Pons (tissue), 1 donor: ENCODE measurements around the gene TMEM132A.
A peak's percentile ranks its signal among the peaks of the same experiment; 100 is the strongest.

Experiments used
- DNase-seq: peaks from one replicate; pipeline ENCODE4 v3.0.0-alpha.2; 2016; ENCODE audit warnings: low spot score

Gene TMEM132A

DNA sequence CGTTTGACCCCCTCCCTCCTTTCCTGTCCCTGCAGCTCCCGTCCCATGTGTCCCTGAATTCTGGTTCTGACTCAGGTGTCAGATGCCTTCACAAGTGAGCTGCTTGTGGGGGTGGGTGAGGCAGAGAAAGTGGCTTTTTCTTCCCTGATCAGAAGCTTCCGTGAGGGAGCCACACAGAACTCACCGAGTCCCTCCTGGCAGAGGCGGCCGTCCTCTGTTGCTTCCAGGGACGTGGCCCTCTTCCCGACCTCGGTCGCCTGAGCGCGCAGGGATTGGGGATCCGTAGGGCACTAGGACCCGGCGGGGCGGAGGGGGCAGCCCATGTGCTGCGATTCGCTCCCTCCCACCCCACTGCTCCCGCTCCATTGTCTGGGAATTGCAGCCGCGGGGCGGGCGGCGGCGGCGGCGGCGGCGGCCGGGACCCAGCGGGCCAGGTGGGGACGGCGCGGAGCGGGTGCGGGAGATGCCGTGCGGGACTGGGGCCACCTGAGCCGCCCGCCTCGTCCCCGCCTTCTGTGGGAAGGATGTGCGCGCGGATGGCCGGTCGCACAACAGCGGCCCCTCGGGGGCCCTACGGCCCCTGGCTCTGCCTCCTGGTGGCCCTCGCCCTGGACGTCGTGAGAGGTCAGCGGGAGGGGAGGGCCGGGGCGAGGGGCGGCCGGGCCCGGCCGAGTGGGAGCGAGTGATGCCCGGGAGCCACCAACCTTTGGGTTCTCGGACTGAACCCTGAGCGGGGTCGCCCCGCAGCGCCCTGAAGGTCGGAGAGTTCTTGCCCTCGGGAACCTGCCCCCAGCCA is at the start of gene TMEM132A:
Gene TMEM132A (plus strand): TSS at position 351 of the 796 bp plus-strand sequence. CDS start 174 bp downstream, at position 525.
- DNase-seq: peak; percentile 46

DNA sequence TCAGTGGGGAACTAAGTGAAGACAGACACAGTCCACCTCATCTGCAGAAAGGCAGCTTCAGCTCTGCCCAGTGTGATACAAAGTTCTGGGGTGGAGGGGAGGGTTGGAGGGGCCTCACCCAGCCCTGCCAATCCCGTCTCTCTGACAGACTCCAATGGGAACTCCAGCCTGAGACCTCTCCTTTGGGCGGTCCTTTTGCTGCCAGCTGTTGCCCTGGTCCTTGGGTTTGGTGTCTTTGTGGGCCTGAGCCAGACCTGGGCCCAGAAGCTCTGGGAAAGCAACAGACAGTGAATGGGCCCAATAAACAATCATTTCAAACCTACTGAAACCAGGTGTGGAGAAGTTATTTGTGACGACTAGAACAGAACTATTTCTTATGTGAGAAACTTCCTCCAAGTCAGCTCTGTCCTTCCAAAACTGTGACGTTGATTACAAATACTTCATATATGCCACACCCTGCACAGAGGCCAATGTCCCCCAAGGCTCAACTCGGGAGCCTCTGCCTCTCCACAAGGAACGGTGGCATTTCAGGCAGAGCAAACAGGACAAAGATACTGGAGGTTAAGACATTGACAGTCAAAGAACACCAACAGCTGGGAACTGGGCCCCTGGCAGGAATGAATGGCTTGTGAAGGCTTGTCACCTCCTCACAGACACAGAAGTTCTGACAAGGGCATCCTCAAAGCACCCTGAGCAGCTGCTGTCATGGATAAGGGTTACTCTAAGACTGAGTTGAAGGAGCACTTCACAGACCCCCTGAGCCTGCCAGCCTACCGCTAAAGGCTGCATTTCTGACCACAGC is 48.7 kb upstream of the TMEM132A start:
- DNase-seq: no peak

GRCh38 chr11:60876168-60876485 is 48.1 kb upstream of the TMEM132A start:
- DNase-seq: no peak

DNA sequence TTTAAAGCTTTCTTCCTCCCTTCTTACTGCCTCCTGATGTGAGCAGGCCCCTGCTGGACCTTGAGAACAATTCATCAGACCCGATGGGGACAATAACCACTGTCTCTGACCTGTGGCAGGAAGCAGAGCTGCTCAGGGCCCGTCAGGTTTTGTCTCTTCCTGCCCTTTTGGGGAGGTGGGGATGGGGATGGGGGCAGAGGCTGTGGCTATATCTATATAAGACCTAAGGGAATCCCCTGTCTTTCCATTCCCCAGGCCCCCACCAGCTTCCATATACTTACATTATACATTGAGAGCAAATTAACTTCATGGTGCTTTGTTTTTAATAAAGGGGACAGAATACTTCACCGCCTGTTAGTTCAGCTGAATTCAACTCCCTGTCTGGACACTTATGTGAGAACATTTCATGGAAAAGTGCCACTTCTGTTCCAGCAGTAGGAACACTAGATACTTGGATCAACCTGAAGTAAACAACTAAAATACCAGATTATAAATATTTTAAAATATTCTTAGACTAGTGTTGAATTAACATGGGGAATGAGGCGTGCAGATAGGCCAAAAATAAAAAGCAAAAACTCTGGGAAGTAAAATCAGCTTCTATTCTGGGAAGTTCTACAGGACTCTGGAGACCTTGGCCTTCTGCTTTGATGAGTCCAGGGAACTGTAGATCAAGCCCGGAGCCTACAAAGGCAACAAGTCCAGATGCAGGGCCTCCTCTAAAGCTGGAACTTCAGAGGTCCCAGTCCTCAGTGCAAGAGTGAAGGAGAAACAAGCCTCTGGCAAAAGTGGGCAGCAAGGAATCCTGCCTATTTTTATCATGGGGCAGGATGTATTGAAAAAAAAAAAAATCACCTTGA is 45.8 kb upstream of the TMEM132A start:
- DNase-seq: no peak

DNA sequence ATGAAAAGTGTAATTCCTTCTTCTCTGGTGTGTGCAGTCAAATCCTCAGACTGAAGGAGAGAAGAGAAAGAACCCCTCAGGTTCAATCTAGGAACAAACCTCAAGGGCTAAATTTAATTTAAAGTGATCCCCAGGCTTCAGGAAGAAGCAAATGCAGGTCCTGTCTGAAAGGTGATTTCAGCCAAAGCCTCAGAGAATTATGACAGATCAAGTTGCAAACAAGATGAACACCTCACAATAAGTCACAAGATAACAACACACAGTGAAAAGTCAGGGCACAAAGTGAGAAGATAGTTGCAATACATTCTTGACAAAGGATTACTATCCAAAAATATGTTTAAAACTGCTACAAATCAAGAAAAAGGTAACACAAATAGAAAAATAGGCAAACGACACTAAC is 45.2 kb upstream of the TMEM132A start:
- no peak for DNase-seq

GRCh38 chr11:60879971-60880588 is 44.2 kb upstream of the TMEM132A start:
- no peak for DNase-seq

DNA sequence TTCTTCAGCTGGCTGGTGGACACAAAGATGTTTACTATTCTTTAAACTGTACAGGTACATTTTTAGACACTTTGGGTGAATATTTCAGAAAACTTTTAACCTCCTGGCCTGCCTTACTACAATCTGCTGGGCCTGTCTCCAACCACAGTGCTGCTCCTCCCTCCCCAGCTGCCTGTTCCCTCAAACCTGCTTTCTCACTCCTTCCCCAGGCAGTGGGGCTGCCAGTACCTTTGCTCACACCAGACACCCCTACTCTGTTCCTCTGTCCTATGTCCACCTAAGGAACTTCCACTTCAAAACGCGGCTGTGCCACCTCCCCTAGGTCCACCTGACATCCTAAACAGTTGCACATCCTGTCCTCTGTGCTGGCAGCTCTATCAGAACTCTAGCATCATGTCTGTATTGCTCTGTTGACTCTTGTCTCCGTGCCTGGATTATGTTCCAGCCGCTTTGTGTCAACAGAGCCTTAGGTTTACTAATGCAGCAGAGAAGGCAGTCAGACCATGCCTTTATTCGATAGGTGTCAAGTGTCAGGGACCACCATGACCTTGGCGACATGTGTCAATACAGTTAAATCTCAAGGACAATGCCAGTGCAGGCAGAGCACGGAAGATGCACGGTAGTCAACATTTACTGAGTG is 43.5 kb upstream of the TMEM132A start:
- DNase-seq: no peak

DNA sequence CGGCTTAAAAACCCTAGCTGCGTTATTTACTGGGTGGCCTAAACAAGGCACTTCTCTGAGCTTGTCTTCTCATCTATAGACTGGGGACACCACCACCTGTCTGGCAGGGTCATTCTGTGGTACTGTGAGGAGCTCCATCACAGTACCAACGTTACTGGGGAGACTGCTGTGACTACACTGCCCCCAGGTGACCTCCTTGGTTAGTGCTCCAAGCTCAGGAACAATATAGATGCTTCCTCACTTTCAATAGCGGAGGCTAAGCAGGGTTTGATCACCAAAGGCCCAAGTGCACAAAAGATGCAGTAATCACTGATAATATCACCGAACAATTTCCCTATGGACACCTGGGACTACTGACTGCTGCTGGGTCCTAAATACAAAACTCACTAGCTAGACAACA is 36.7 kb upstream of the TMEM132A start:
- DNase-seq: peak; percentile 58

- no peak for DNase-seq
Measured at GRCh38 chr11:60889869-60890311, 34.4 kb upstream of the TMEM132A start.

DNA sequence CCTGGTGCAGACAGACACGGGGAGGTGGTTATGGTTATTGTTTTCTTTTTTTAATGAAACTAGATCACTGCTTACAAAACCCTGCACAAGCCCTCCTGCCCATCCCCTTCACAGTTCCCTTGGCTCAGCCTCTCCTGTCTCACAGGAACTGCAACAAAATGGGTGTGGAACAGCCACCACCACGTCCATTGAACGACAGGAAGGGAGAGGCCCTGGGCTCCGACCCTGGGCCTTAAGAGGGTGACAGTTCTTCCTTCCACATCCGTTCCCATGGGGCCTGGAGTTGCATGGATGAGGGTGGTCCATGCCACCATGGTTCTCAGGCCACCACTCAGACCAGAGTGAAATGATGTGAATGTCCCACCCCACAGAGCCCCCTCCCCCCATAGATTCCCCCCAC is 33.6 kb upstream of the TMEM132A start:
- no peak for DNase-seq

DNA sequence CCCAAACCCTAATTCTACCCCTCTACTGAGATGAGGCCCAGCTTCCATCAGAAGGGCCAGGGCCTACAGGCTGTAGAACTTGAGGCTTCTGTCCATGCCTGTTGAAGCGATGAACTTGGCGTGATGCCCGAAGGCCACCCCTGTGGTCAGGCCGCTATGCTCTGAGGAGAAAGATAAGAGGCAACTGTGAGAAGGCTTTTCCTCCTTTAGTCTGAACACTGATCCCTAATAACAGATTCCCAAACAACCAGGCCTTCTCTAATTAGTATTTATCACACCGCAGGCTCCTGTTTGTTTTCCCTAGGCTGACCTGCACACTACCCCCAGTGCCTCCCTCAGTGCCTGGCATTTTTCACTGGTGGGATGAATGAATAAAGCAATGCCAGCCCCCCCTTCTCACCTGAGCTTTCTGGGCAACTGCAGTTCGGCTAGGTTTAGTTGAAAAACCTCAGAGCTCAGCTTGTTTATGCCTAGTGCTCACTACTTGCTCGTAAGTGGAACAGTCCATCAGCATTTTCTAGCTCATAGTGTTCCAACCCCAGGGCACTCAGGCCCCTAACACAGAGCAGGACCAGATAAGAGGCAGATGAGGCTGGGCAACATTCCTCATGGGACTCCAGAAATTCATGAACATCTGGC is 33.0 kb upstream of the TMEM132A start:
- no peak for DNase-seq

DNA sequence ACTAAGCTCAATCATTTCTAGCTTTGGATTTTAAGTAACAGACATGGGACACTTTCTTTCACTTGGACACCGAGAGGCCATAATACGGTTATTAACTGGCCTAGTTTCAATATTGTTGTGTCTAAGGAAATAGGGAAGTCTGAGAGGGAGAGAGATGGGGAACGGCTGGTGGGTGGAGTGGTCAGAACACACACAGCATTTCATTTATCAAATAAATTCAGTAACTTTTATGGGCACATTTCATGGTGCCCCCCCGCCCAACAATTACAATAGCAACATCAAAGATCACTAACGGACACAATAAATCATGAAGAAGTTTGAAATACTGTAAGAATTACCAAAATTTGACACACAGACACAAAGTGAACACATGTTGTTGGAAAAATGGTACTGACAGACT is 28.6 kb upstream of the TMEM132A start:
- DNase-seq: no peak

DNA sequence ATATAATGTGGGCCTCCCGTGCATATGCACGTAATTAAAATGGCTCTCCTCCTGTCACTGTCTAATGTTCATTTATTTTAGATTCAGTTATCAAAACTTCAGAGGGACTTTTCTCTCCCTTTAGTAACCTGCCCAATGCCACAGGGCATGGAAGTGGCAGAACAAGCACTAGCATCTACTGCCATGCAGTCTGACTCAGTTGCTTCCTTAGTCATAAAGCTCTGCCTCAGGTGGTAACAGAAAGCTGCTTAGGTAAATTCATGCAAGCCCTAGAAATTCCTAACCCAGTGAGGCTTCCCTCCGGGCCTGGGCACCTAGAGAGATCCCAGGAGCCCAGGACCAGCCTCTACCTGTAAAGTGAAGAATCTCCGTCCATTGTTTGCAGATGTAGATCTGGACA is 26.8 kb upstream of the TMEM132A start:
- no peak for DNase-seq

GRCh38 chr11:60899046-60899936 is 25.0 kb upstream of the TMEM132A start:
- peak; percentile 68 for DNase-seq

DNA sequence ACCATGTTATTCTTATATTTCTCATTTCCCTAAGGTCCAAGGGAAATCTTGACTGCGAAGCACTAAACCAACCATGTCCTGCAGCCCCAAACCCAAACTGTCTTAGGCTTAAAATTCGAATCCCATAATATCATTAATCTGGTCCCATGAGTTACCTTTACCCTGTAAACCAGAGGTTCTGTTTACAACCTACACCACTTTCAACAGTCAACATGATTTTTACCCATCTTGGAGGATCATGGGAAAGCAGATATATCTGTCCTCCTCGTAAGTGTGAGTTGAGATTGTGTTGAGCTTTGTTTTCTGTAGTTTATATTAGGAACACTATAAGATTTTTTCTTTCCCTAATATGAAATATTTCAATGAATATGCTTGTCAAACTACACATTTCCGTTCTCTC is 24.3 kb upstream of the TMEM132A start:
- no peak for DNase-seq

- peak; percentile 36 for DNase-seq
Measured at GRCh38 chr11:60900673-60901404, 23.4 kb upstream of the TMEM132A start.

DNA sequence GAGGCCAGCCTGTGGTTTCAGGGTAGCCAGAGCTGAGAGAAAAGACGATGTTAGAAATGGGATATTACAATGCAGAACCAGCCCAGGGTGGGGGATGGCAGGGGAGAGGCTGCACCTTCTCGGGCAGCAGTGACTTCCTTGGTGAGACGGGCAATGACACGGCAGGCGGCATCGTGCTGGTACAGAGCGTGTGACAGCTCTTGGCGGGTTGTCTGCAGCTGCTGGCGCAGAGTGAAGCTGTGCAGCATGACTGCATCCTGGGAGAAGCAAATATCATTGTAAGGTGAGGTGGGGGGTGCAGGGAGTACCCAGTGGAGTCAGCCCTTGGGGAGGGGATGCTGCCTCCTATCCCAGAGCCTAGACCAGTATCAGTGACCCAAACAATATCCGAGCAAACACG is 21.6 kb upstream of the TMEM132A start:
- DNase-seq: no peak

DNA sequence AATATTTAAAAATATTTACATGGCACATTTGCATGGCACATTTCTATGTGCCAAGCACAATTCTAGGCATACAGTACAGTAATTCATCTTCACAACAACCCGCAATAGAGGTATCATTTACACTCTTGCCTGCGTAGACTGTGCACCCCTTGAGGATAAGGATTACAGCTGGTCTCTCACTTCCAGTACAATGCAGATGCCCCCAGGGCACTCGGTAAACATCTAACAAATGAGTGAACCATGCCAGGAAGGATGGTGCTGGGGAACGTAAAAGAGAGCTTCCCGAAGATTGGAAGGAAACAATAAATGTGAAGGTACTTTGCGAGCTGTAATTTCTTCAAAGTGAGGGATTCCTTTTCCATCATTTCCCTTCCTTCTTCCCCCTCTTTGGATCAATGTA is 19.2 kb upstream of the TMEM132A start:
- no peak for DNase-seq

GRCh38 chr11:60905551-60906113 is 18.6 kb upstream of the TMEM132A start:
- no peak for DNase-seq
